Gastrocnemius medialis (tissue), 4 donors: ENCODE data around the gene WFIKKN1.

Experiments used
- POLR2A ChIP-seq, 2 donors: fragments of 450-650 bp; IDR thresholded peaks; one replicate each; pipeline ENCODE4 v1.6.1; 2017; ENCODE audit warnings: antibody characterized with exemption in 2 of 2, mild to moderate bottlenecking in 2 of 2, moderate library complexity in 2 of 2
- TF ChIP-seq, protein P1 (sequence below), 5 experiments: fragments of 450-650 bp in 3 of 5; fragments of 200-600 bp in 2 of 5; sonication (generic) in 2 of 5; IDR thresholded peaks in 4 of 5; conservative IDR thresholded peaks in 1 of 5; 1 replicate in 4 of 5; 2 replicates in 1 of 5; pipeline ENCODE4 v1.5.1; 2016 to 2019; ENCODE audit warnings: antibody characterized with exemption in 5 of 5, mild to moderate bottlenecking in 3 of 5, moderate library complexity in 3 of 5

GRCh38 chr16:589658-590187 lies 41.1 kb upstream of the WFIKKN1 start, which contains the start of gene RAB40C:
- TF ChIP-seq, protein P1, sequence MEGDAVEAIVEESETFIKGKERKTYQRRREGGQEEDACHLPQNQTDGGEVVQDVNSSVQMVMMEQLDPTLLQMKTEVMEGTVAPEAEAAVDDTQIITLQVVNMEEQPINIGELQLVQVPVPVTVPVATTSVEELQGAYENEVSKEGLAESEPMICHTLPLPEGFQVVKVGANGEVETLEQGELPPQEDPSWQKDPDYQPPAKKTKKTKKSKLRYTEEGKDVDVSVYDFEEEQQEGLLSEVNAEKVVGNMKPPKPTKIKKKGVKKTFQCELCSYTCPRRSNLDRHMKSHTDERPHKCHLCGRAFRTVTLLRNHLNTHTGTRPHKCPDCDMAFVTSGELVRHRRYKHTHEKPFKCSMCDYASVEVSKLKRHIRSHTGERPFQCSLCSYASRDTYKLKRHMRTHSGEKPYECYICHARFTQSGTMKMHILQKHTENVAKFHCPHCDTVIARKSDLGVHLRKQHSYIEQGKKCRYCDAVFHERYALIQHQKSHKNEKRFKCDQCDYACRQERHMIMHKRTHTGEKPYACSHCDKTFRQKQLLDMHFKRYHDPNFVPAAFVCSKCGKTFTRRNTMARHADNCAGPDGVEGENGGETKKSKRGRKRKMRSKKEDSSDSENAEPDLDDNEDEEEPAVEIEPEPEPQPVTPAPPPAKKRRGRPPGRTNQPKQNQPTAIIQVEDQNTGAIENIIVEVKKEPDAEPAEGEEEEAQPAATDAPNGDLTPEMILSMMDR (IDR thresholded peaks at IDR 0.05 in 4 of 5, conservative IDR thresholded peaks at IDR 0.05 in 1 of 5), result no peak
- no peak for TF ChIP-seq POLR2A (IDR thresholded peaks at IDR 0.05)
